Measurements from ENCODE around the gene RUBCNL.

GRCh38 chr13:46385946-46386345, 1.1 kb downstream of the RUBCNL start:
- TF ChIP-seq CTCF (conservative IDR thresholded peaks at IDR 0.05; ENCODE audit: low read depth in 2 of 2) (no peak), REST (IDR thresholded peaks at IDR 0.05; ENCODE audit: unreplicated experiment) (no peak), EZH2 (IDR thresholded peaks at IDR 0.05; ENCODE audit: low read depth, unreplicated experiment) (peak; percentile 11), JUNB (IDR thresholded peaks at IDR 0.05; ENCODE audit: unreplicated experiment) (no peak), POLR2AphosphoS5 (IDR thresholded peaks at IDR 0.05; ENCODE audit: low read depth) (no peak), CREB1 (CRISPR knock-in tag; IDR thresholded peaks at IDR 0.05; ENCODE audit: low read depth) (no peak), STAT1 (IDR thresholded peaks at IDR 0.05; ENCODE audit: unreplicated experiment) (no peak), EZH2phosphoT487 (IDR thresholded peaks at IDR 0.05; ENCODE audit: unreplicated experiment) (no peak)
